Caki2 (cell line): ENCODE data around the gene P4HA1. TPM values are rescaled to one million over a fixed set of nuclear protein-coding genes. Genes with fewer than 3 reads are reported as not detected.
"Not testable (repeated sequence)": the region's sequence is repeated elsewhere in the genome, so short reads cannot be mapped to it uniquely, and the experiment has no call there.

ENCODE experiments used
- DNase-seq: peaks from one replicate; pipeline ENCODE4 v3.0.0-alpha.2; 2015; ENCODE audit warnings: low read depth
- in situ Hi-C: cut with HindIII; loops from 2 replicates; pipeline ENCODE4 v1.10.0; 2016; ENCODE audit warnings: low sequenced_read_pairs, low pct_unique_long_range_greater_than_20kb, mixed read lengths
- total RNA-seq: library from RNA; depleted of rRNA; stranded (reverse); fragments of >200 nt; shearing (Covaris generic); gene quantifications from 2 replicates; pipeline ENCODE4 v1.2.3, GENCODE V29; 2014; ENCODE audit warnings: low replicate concordance; rRNA removed

Gene P4HA1
- total RNA-seq: 102 and 110 TPM in 2 replicates

DNA sequence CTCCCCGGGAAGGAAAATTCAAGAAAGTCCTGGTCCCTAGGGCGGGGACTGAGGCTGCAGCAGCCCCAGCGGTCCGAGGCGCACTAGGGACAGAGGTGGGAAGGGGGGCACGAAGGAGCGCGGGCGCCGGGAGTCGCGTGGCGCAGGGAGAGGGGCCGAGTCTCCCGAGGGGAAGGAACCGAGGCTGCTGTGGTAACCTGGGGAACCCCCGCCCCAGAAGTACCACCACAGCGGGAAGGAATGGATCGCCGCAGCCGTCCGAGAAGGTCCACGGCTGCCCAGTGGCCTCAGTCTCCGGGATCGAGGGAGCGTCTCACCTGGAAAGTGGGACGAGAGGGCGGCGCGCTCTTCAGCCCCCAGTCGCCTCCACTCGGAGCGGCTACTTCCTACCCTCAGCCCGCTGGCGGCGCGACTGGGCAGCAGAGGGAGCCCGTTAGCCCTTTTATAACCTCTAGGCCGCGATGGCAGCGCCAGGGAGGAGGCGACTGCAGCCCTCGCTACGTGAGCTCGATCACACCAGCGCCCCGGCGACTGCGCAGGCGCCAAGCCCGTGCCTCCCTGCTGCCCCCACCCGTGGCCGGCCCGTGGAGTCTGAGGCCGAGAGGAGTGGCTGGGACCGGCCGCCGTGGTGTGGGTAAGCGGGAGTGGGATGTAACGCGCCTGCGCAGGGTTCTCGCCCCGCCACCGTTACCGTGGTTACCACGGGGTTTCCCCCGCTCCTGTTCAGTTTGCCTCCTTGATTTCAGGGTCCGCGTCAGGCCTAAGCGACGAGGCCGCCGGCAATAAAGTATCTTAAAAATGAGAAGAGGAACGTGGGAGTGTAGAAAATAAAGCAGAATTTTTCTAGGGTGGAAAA, at the start of gene P4HA1:
TSS of gene P4HA1 (minus strand) at position 418 of the 856 bp plus-strand sequence. CDS start 21,983 bp downstream, outside the sequence.
- DNase-seq: peak; percentile 99
- in situ Hi-C loops: no loop called here

DNA sequence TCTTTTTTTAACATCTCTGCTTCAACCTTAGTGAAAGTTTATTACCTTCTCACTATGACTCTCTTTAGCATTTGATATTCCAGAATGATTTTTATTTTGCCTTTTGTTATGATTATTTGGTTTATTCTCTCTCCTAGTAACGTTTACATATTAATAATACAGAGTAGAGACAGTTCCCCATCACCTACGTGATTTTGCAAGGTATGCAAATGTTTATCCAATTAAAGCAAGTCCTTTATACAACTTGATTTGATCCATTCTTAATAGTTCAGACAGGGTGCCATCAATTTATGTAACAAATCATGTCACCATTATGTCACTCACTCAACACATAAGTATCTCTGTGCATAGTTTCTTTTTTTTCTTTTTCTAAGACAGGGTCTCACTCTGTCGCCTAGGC, 44.9 kb upstream of the P4HA1 start:
- in situ Hi-C loops: no loop called here
- DNase-seq: no peak

DNA sequence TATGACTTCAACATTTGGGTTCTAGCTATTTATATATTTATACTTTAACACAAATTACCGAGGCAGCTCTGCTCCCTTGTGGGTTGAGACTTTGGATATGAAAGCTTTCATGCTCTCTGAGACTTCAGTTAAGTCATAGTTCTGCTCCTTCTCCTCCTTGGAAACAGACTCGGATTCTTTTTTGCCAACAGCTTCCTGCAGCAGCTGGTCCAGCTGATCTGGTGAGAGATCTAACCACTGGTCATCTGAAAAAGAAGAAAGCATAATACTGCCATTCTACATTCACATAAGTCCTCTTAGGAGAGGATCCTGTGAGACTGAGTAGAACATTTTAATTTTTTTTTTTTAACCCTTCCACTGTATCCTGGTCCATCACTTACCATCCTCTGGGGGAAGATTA, 42.6 kb upstream of the P4HA1 start:
- in situ Hi-C loops: no loop called here
- DNase-seq: no peak

DNA sequence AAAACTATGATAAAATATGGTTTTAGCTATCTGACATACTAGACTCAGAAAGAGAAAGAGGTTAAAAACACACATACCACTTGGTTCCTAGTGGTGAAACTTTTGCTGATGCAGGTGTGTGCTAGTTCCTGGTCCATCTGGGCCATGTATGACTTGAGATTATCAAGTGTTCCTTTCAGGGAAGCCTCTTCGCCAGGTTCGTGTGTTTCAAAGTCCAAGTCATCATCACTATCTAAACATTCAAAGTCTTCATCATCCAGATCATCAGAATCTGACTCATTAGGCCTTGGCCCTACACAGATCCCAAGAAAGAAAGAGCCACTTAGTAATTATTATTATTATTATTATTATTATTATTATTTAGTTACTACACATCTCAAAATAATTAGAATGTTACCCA, 40.0 kb upstream of the P4HA1 start:
- in situ Hi-C loops: no loop called here

DNA sequence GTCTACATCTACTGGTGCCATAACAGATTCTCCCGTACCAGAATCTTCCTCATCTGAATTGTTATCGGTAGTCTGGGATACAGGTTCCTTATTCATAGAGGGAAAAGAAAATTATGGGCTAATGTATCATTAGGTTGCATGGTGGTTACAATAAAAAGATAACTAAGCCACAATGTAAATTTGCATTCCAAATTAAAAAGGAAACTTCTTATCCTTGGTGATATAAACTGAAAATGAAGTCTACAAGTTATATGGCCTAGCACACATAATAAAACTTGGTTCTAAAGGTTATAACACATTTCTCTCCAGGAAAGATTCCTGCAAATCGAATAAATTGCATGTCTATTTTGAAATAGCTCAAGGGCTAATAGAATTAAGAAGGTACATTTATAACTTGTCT, 38.1 kb upstream of the P4HA1 start:
- in situ Hi-C loops: no loop called here
- no peak for DNase-seq

More for the DNA sequence above, 40.0 kb upstream of the P4HA1 start:
- no peak for DNase-seq

DNA sequence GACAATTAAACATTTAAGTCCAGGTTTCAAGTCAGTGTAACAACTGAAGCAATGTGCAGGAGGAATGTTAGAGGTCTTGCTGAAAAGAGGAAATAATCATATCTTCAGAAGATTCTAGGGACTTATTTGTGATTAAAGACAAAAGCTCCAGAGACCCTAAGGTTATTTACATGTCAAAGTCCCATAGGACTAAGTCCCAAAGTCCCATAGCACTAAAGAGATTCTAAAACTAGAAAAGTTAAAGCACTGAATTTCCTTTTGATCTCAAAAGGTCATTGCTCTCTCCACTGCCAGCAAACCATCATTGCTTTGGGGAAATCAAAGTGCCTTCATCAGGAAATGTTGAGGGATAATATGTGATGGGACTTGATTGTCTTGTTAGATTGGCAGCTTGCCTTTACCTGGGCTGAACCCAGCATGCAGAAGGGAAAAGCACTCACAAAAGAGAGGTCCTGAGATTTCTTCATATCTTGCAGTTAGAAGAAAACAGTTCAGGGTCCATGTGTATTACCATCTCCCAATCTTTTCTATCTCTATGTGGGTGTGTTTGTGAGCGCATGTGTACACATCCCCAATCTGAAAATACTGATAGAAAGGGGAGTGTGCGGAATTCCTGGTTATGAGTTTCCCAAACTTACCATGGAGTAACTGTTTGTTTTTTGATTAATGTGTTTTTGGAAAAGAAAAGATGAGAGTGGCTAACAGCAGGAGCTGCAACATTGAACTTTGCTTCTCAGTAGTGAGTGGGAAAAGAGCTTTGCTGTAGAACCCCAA, 35.4 kb upstream of the P4HA1 start:
- in situ Hi-C loops: no loop called here
- DNase-seq: no peak

DNA sequence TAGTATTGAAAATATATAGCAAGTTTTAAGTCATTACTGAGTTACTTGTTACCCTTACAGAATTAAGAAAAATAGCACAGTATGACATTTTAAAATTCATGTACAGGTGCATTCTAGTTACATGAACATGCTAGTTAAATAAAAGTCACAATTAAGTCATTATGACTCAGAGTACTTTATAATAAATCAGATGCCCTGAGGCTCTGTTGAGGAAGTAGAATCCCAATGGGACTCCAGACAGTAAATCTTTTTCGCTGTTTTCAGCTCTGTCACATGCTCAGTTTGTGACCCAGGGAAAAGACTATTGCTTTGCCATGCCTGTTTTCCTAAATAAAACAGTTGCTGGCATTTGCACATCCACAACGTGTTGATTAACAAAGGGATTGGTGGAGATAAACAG, 34.6 kb upstream of the P4HA1 start:
- no peak for DNase-seq
- in situ Hi-C loops: no loop called here

DNA sequence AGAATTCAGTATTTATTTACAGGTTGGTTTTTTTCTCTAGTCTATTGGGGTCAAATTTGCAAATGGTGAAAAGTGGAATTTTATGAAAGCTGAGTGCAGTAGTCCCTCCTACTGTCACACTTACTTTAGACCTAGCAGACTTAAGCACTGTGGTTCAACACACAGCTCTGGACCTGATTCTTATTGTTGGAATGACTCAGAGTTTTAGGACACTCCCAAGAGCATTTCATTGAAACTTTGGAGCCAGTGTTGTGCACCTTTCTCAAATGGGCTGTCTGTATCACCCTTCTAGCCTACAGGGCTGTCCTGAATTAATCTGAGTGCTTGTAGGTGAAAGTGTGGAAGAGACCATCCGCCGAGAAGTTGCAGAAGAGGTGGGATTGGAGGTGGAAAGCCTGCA, 29.7 kb upstream of the P4HA1 start:
- DNase-seq: no peak
- in situ Hi-C loops: no loop called here

DNA sequence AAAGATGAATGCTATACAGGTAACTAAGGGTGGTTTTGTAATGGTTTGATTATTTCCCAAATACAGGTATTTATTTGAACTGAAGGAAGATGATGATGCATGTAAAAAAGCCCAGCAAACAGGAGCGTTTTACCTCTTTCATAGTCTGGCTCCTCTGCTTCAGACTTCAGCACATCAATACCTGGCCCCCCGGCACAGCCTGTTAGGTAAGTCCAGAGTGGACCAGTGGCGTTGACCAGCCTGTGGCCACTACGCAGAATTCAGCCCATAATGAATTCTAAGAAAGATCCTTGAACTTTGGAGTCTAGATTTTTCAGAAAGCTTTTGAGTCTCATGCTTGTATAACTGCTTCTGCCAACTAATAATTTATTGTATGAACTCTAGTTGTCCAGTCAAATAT, 23.3 kb upstream of the P4HA1 start:
- in situ Hi-C loops: no loop called here
- DNase-seq: no peak

DNA sequence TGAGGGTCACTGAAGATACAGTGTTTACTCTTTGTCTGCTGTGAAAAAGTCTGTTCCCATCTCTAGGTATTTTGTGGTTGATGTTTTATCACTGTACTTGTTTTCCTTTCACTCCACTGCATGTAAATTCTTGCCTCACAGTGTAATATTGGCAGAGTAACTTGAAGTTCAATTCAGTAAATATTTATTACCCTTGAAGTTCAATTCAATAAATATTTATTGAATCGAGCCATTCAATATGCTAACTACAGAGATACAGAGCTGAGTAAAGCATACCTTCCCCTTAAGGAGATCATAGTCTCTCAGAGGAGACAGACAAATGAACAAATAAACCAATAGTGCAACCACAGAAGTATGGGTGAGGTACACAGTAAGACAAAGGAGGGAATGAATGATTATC, 22.8 kb upstream of the P4HA1 start:
- no peak for DNase-seq
- in situ Hi-C loops: no loop called here

DNA sequence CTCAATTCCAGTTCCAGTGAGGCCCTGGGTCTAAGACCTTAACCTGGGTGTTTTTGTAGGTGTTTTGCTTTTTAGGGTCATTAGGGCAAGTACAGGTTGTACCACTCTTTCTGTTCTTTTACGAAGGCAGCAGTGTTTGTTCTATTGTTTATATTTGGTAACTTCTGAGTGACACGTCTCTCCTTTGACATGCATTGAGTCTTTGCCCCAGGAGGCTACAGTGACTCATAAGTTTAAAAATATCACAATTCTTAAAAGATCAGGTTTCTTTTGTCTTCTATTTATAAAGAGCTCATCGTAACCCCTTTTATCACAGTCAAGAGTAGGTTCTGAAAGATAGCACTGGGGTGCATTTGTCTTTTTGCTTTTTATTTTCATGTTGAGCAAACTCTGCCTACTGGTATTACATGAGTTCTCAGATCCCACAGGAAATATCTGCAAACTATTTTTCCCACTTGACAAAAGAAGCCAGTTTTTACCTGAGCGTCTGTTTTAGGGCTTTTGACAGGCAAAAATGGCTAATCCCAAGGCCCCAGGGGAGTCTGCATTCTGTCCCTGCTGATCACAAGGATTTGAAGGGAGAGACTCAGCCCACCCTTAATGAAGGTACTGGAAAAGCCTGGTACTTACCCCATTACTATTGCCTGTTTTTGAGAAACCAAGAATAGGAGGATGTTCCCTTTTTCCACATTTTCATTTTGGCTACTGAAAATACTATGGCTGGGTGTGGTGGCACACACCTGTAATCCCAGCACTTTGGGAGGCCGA, 21.5 kb upstream of the P4HA1 start:
- DNase-seq: peak; percentile 28
- in situ Hi-C loops: no loop called here

DNA sequence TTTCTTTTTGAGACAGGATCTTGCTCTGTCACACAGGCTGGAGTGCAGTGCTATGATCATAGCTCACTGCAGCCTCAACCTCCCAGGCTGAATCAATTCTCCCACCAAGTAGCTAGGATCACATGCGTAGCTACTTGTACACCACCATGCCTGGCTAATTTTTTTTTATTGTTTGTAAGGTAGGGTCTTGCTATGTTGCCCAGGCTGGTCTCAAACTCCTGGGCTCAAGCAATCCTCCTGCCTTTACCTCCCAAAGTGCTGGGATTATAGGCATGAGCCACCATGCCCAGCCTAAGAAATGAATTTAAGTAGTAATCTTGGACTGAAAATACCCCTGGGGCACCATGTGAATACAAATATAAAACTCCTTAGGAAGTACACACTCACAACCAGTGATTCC, 19.4 kb upstream of the P4HA1 start:
- in situ Hi-C loops: no loop called here
- no peak for DNase-seq

DNA sequence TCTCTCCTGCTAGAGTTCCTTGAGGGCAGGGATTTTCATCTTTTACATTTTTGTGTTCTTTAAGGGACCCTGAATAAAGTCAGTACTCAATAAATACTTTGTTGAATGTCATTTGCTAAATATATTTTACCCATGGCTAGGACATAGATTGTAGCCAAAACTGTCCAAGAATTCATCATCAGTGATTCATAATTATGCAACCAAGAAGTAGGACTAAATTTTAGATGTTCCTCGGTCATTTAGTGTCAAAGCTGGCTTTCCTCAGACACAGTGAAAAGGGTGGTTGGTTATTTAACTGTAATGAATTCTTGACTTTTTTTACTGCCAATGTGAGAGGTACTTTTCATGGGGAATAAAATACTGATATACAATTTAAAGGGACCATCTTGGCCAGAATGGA, 16.9 kb upstream of the P4HA1 start:
- no peak for DNase-seq
- in situ Hi-C loops: no loop called here

DNA sequence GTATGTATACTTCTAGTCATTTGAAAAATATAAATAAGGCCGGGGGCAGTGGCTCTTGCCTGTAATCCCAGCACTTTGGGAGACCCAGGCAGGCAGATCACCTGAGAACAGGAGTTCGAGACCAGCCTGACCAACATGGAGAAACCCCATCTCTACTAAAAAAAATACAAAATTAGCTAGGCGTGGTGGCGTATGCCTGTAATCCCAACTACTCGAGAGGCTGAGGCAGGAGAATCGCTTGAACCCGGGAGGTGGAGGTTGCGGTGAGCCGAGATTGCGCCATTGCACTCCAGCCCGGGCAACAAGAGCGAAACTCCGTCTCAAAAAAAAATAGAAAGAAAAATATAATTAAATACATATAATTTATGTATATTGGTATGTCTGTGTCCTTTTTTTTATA, 15.4 kb upstream of the P4HA1 start:
- in situ Hi-C loops, DNase-seq: not testable (repeated sequence)

DNA sequence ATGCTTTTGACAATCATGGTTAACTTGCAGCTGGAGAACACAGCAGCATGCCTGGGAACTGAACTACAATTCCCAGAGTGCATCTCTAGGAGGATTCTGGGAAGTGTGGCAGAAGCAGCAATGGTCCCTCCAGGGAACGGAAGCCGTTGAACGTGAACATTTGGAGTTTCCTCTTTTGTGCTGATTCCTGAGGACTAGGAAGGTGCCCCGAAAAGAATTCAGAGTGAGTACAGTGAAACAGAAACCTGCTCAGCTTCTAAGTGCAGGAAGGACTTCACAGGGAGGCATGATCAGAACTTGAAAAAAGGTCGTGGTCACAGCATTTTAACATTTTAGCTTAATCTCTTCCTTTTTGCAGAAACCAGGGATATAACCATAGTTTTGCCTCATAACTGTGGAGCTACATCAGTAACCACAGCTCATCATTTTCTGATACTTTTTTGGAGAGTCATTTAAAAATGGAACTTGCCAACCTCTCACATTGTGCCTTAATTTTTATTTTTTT, 13.7 kb upstream of the P4HA1 start, which contains the start of gene NUDT13:
TSS of gene NUDT13 (plus strand) at position 111 of the 505 bp plus-strand sequence. CDS start 3,911 bp downstream, outside the sequence.
- peak; percentile 75 for DNase-seq

DNA sequence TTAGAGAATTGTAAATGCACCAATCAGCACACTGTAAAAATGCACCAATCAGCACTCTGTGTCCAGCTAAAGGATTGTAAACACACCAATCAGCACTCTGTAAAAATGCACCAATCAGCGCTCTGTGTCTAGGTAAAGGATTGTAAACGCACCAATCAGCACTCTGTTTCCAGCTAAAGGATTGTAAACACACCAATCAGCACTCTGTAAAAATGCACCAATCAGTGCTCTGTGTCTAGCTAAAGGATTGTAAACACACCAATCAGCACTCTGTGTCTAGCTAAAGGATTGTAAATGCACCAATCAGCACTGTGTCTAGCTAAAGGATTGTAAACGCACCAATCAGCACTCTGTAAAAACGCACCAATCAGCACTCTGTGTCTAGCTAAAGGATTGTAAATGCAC, 12.6 kb upstream of the P4HA1 start:
- in situ Hi-C loops, DNase-seq: not testable (repeated sequence)

More for the DNA sequence above, 13.7 kb upstream of the P4HA1 start, which contains the start of gene NUDT13:
- in situ Hi-C loops: no loop called here

DNA sequence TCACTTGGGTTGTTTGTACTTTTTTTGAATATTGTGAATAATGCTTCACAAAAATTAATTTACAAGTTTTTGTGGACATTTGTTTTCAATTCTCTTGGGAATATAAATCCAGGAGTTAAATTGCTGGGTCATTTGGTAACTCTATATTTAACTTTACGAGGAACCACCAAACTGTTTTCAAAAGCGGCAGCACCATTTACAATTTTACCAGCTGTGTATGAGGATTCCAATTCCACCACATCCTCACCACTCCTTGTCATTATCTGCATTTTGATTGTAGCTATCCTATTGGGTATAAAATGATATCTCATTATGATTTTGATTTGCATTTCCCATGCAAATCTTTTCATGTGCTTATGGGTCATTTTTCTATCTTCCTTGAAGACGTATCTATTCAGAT, 9.6 kb upstream of the P4HA1 start:
- no peak for DNase-seq
- in situ Hi-C loops: no loop called here

DNA sequence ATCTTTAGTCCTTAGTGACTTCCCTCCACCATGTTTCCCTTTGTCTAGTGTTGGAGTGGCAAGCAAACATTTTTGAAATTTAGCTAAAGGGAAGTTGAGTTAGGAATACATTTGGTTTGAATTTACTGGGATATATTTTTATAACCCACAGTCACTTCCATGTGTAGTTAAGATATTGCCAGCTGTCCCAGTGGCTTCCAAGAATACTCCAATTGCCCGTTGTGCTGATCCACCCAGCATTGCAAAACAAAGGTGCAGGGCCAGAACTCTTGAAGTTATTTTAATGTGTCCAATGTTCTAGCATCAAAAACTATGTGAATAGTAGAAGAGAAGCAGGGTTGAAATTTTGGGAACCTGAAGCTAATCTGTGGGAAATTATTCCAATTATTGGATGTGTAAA, 2.5 kb upstream of the P4HA1 start:
- DNase-seq: no peak
- in situ Hi-C loops: no loop called here
